SK-N-SH treated with all-trans-retinoic acid at 6 μM for 48 hours (cell line): Measurements from ENCODE around the gene EDN1.
A peak's percentile ranks its signal among the peaks of the same experiment; 100 is the strongest.

Source experiments
- ATAC-seq: fragments of 200-7000 bp; cut with Tn5 transposase; 3 replicates; pipeline ENCODE4 v1.9.1; 2020; ENCODE audit warnings: mild to moderate bottlenecking, moderate library complexity
- BACH2 ChIP-seq: fragments of 250-450 bp; sonication (Bioruptor Pico); IDR thresholded peaks from 2 replicates; pipeline ENCODE4 v1.9.0; 2021; ENCODE audit warnings: mild to moderate bottlenecking, borderline replicate concordance
- CREB5 ChIP-seq: fragments of 250-450 bp; sonication (Bioruptor Pico); IDR thresholded peaks from 2 replicates; pipeline ENCODE4 v1.5.1; 2020; ENCODE audit warnings: low read depth, mild to moderate bottlenecking, moderate library complexity
- CSDC2 ChIP-seq: fragments of 250-450 bp; sonication (Bioruptor Pico); IDR thresholded peaks from 2 replicates; pipeline ENCODE4 v1.5.0; 2020; ENCODE audit warnings: mild to moderate bottlenecking, moderate library complexity
- CSRNP3 ChIP-seq: fragments of 250-450 bp; sonication (Bioruptor Pico); IDR thresholded peaks from 2 replicates; pipeline ENCODE4 v1.5.1; 2021; ENCODE audit warnings: mild to moderate bottlenecking, moderate library complexity
- ESRRG ChIP-seq: fragments of 250-450 bp; sonication (Bioruptor Pico); IDR thresholded peaks from 2 replicates; pipeline ENCODE4 v1.6.1; 2021; ENCODE audit warnings: mild to moderate bottlenecking
- ISL1 ChIP-seq: fragments of 250-450 bp; sonication (Bioruptor Pico); IDR thresholded peaks from 2 replicates; pipeline ENCODE4 v2.1.2; 2022; ENCODE audit warnings: mild to moderate bottlenecking, moderate library complexity
- PATZ1 ChIP-seq: fragments of 250-450 bp; sonication (Bioruptor Pico); IDR thresholded peaks from 2 replicates; pipeline ENCODE4 v1.8.0; 2020; ENCODE audit warnings: mild to moderate bottlenecking, moderate library complexity, borderline replicate concordance
- POU6F1 ChIP-seq: fragments of 250-450 bp; sonication (Bioruptor Pico); IDR thresholded peaks from 2 replicates; pipeline ENCODE4 v1.8.0; 2021; ENCODE audit warnings: low read depth, mild to moderate bottlenecking, moderate library complexity, borderline replicate concordance
- PPARA ChIP-seq: fragments of 250-450 bp; sonication (Bioruptor Pico); IDR thresholded peaks from 2 replicates; pipeline ENCODE4 v1.5.0; 2020; ENCODE audit warnings: mild to moderate bottlenecking, borderline replicate concordance
- RARB ChIP-seq: fragments of 250-450 bp; sonication (Bioruptor Pico); IDR thresholded peaks from 2 replicates; pipeline ENCODE4 v1.8.0; 2021; ENCODE audit warnings: mild to moderate bottlenecking, moderate library complexity
- SNAI2 ChIP-seq: fragments of 250-450 bp; sonication (Bioruptor Pico); IDR thresholded peaks from 2 replicates; pipeline ENCODE4 v1.5.0; 2020; ENCODE audit warnings: mild to moderate bottlenecking, moderate library complexity
- TOX ChIP-seq: fragments of 250-450 bp; sonication (Bioruptor Pico); IDR thresholded peaks from 2 replicates; pipeline ENCODE4 v1.8.0; 2021; ENCODE audit warnings: mild to moderate bottlenecking, moderate library complexity, borderline replicate concordance
- ZFP3 ChIP-seq: fragments of 250-450 bp; sonication (Bioruptor Pico); IDR thresholded peaks from 2 replicates; pipeline ENCODE4 v1.5.0; 2020; ENCODE audit warnings: mild to moderate bottlenecking, moderate library complexity
- ZFP30 ChIP-seq: fragments of 450-650 bp; formaldehyde crosslinking; IDR thresholded peaks from 2 replicates; pipeline ENCODE4 v1.5.0; 2022; ENCODE audit warnings: mild to moderate bottlenecking, moderate library complexity
- ZNF8 ChIP-seq: fragments of 450-650 bp; formaldehyde crosslinking; IDR thresholded peaks from 2 replicates; pipeline ENCODE4 v1.5.0; 2020; ENCODE audit warnings: mild to moderate bottlenecking, moderate library complexity
- TF ChIP-seq, protein P1 (sequence below): fragments of 250-450 bp; sonication (Bioruptor Pico); IDR thresholded peaks from 2 replicates; pipeline ENCODE4 v1.5.0; 2020; ENCODE audit warnings: mild to moderate bottlenecking, moderate library complexity

Gene EDN1

DNA sequence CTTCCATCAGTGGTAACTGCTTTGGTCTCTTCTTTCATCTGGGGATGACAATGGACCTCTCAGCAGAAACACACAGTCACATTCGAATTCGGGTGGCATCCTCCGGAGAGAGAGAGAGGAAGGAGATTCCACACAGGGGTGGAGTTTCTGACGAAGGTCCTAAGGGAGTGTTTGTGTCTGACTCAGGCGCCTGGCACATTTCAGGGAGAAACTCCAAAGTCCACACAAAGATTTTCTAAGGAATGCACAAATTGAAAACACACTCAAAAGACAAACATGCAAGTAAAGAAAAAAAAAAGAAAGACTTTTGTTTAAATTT lies 6.1 kb downstream of the EDN1 start:
- peak; percentile 86 for ATAC-seq
- no peak for TF ChIP-seq TOX
- TF ChIP-seq SNAI2 (CRISPR knock-in tag): no peak
- no peak for TF ChIP-seq ESRRG (CRISPR knock-in tag)
- no peak for TF ChIP-seq BACH2
- TF ChIP-seq POU6F1 (CRISPR knock-in tag): 0 out of 2 replicates have a peak, but pooled peaks have one; percentile 42
- no peak for TF ChIP-seq PATZ1
- peak; percentile 36 for TF ChIP-seq ISL1 (CRISPR knock-in tag)

DNA sequence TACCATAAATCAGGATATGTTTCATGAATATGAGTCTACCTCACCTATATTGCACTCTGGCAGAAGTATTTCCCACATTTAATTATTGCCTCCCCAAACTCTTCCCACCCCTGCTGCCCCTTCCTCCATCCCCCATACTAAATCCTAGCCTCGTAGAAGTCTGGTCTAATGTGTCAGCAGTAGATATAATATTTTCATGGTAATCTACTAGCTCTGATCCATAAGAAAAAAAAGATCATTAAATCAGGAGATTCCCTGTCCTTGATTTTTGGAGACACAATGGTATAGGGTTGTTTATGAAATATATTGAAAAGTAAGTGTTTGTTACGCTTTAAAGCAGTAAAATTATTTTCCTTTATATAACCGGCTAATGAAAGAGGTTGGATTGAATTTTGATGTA lies 6.4 kb downstream of the EDN1 start:
- peak; percentile 5 for ATAC-seq
- TF ChIP-seq ZFP30 (CRISPR knock-in tag): no peak

- no peak for ATAC-seq
- no peak for TF ChIP-seq ZNF8 (CRISPR knock-in tag)
- TF ChIP-seq CREB5 (CRISPR knock-in tag): no peak
- TF ChIP-seq, protein P1, sequence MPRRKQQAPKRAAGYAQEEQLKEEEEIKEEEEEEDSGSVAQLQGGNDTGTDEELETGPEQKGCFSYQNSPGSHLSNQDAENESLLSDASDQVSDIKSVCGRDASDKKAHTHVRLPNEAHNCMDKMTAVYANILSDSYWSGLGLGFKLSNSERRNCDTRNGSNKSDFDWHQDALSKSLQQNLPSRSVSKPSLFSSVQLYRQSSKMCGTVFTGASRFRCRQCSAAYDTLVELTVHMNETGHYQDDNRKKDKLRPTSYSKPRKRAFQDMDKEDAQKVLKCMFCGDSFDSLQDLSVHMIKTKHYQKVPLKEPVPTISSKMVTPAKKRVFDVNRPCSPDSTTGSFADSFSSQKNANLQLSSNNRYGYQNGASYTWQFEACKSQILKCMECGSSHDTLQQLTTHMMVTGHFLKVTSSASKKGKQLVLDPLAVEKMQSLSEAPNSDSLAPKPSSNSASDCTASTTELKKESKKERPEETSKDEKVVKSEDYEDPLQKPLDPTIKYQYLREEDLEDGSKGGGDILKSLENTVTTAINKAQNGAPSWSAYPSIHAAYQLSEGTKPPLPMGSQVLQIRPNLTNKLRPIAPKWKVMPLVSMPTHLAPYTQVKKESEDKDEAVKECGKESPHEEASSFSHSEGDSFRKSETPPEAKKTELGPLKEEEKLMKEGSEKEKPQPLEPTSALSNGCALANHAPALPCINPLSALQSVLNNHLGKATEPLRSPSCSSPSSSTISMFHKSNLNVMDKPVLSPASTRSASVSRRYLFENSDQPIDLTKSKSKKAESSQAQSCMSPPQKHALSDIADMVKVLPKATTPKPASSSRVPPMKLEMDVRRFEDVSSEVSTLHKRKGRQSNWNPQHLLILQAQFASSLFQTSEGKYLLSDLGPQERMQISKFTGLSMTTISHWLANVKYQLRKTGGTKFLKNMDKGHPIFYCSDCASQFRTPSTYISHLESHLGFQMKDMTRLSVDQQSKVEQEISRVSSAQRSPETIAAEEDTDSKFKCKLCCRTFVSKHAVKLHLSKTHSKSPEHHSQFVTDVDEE (CRISPR knock-in tag): no peak
- no peak for TF ChIP-seq ZFP3
- TF ChIP-seq PPARA: no peak
- TF ChIP-seq RARB (CRISPR knock-in tag): no peak
- no peak for TF ChIP-seq BACH2
- TF ChIP-seq CSDC2: no peak
- TF ChIP-seq ESRRG (CRISPR knock-in tag): no peak
- no peak for TF ChIP-seq SNAI2 (CRISPR knock-in tag)
- no peak for TF ChIP-seq CSRNP3
- no peak for TF ChIP-seq PATZ1
- no peak for TF ChIP-seq ISL1 (CRISPR knock-in tag)
Measured at GRCh38 chr6:12297363-12298016, 7.3 kb downstream of the EDN1 start.
